ENCODE measurements around the gene RBMS1. TPM values are rescaled to one million over a fixed set of nuclear protein-coding genes. Genes with fewer than 3 reads are reported as not detected.

RBMS1 gene
- total RNA-seq, 3 donors from 2014 or later (not counting 1 experiment from before 2014, with no cell fraction given): 111 to 167 (median 132) TPM

- Histone ChIP-seq H3K4me3 (ENCODE audit: low read length) (no peak overlapping the region), H3K4me1 (ENCODE audit: control insufficient read depth, insufficient read depth, low read length) (peaks cover 5% of the 10 kb centered on the region), H3K27me3 (ENCODE audit: control insufficient read depth, insufficient read depth, low read length) (no peaks in the 10 kb centered on the region), H3K27ac (ENCODE audit: low read length) (no peak overlapping the region), H3K36me3 (ENCODE audit: control insufficient read depth, insufficient read depth, low read length) (no peaks in the 10 kb centered on the region), H3K9me3 (ENCODE audit: control insufficient read depth, insufficient read depth, low read length) (no peaks in the 10 kb centered on the region)
- ATAC-seq: no peak
- H3K27ac Mint-ChIP-seq: no peak overlapping the region
- intact Hi-C loops (cut with micrococcal nuclease): no loop called here
- WGBS (ENCODE audit: insufficient coverage): 93% methylated on average over 5 of the region's 6 CpGs
- peak in 1 of 2 donors; percentile 59 for DNase-seq
- no peaks in the 10 kb centered on the region for H3K27me3 Mint-ChIP-seq (ENCODE audit: low read depth in 2 of 2)
- no peaks in the 10 kb centered on the region for H3K9me3 Mint-ChIP-seq
- H3K36me3 Mint-ChIP-seq: no peaks in the 10 kb centered on the region
- H3K4me3 Mint-ChIP-seq: no peak overlapping the region
- peaks cover 29 to 39% of the 10 kb centered on the region in 2 donors for H3K4me1 Mint-ChIP-seq
- no peak for TF ChIP-seq CTCF (IDR thresholded peaks at IDR 0.05)
Observed at GRCh38 chr2:160417745-160418397, 75.7 kb downstream of the RBMS1 start.

GRCh38 chr2:160415991-160416390 is 77.6 kb downstream of the RBMS1 start:
- no peak for DNase-seq
- no peak for ATAC-seq
- intact Hi-C loops (cut with micrococcal nuclease): no loop called here
- no peaks in the 10 kb centered on the region for H3K9me3 ChIP-seq (ENCODE audit: control insufficient read depth, insufficient read depth, low read length)
- H3K27me3 ChIP-seq (ENCODE audit: control insufficient read depth, insufficient read depth, low read length): no peaks in the 10 kb centered on the region
- no peak overlapping the region for H3K27ac Mint-ChIP-seq
- H3K36me3 Mint-ChIP-seq: no peaks in the 10 kb centered on the region
- peaks cover 11% of the 10 kb centered on the region for H3K4me1 ChIP-seq (ENCODE audit: control insufficient read depth, insufficient read depth, low read length)
- H3K4me3 Mint-ChIP-seq: no peak overlapping the region
- H3K27ac ChIP-seq (ENCODE audit: low read length): no peak overlapping the region
- H3K36me3 ChIP-seq (ENCODE audit: control insufficient read depth, insufficient read depth, low read length): no peaks in the 10 kb centered on the region
- peaks cover 31 to 40% of the 10 kb centered on the region in 2 donors for H3K4me1 Mint-ChIP-seq
- no peaks in the 10 kb centered on the region for H3K27me3 Mint-ChIP-seq (ENCODE audit: low read depth in 2 of 2)
- no peak for TF ChIP-seq CTCF (IDR thresholded peaks at IDR 0.05)
- H3K9me3 Mint-ChIP-seq: no peaks in the 10 kb centered on the region
- H3K4me3 ChIP-seq (ENCODE audit: low read length): no peak overlapping the region
- 83% methylated on average over 2 of the region's 2 CpGs for WGBS (ENCODE audit: insufficient coverage)

- Histone ChIP-seq H3K36me3 (ENCODE audit: control insufficient read depth, insufficient read depth, low read length) (no peaks in the 10 kb centered on the region), H3K4me1 (ENCODE audit: control insufficient read depth, insufficient read depth, low read length) (peaks cover 20% of the 10 kb centered on the region), H3K9me3 (ENCODE audit: control insufficient read depth, insufficient read depth, low read length) (no peaks in the 10 kb centered on the region), H3K27ac (ENCODE audit: low read length) (peak overlapping the region; percentile 59), H3K27me3 (ENCODE audit: control insufficient read depth, insufficient read depth, low read length) (no peaks in the 10 kb centered on the region), H3K4me3 (ENCODE audit: low read length) (no peak overlapping the region)
- Mint-ChIP-seq H3K27me3 (ENCODE audit: low read depth in 2 of 2) (no peaks in the 10 kb centered on the region), H3K27ac (peak overlapping the region; percentile 79 to 89), H3K9me3 (no peaks in the 10 kb centered on the region), H3K4me3 (peak overlapping the region; percentile 61), H3K4me1 (peaks cover 43 to 47% of the 10 kb centered on the region in 2 donors), H3K36me3 (no peaks in the 10 kb centered on the region)
- WGBS (ENCODE audit: insufficient coverage): 0% methylated on average over 1 of the region's 2 CpGs
- ATAC-seq: no peak
- intact Hi-C loops (cut with micrococcal nuclease): no loop called here
- TF ChIP-seq CTCF (IDR thresholded peaks at IDR 0.05): no peak
- no peak for DNase-seq
Observed at GRCh38 chr2:160411955-160412354, 81.7 kb downstream of the RBMS1 start.

- H3K4me3 ChIP-seq (ENCODE audit: low read length): no peak overlapping the region
- TF ChIP-seq CTCF (IDR thresholded peaks at IDR 0.05): no peak
- WGBS (ENCODE audit: insufficient coverage): 0% methylated on average over 1 of the region's 1 CpG
- DNase-seq (peak in 1 of 2 donors; percentile 62), ATAC-seq (peak in 1 of 3 donors; percentile 16)
- no peaks in the 10 kb centered on the region for H3K9me3 ChIP-seq (ENCODE audit: control insufficient read depth, insufficient read depth, low read length)
- peak overlapping the region; percentile 59 for H3K27ac ChIP-seq (ENCODE audit: low read length)
- no peaks in the 10 kb centered on the region for H3K27me3 ChIP-seq (ENCODE audit: control insufficient read depth, insufficient read depth, low read length)
- peaks cover 22% of the 10 kb centered on the region for H3K4me1 ChIP-seq (ENCODE audit: control insufficient read depth, insufficient read depth, low read length)
- Mint-ChIP-seq H3K27ac (peak overlapping the region; percentile 79 to 89), H3K36me3 (no peaks in the 10 kb centered on the region), H3K27me3 (ENCODE audit: low read depth in 2 of 2) (no peaks in the 10 kb centered on the region), H3K9me3 (no peaks in the 10 kb centered on the region), H3K4me3 (peak overlapping the region; percentile 61), H3K4me1 (peaks cover 51 to 55% of the 10 kb centered on the region in 2 donors)
- intact Hi-C loops (cut with micrococcal nuclease): no loop called here
- H3K36me3 ChIP-seq (ENCODE audit: control insufficient read depth, insufficient read depth, low read length): no peaks in the 10 kb centered on the region
Observed at GRCh38 chr2:160411167-160411566, 82.4 kb downstream of the RBMS1 start.
